Measurements from ENCODE around the gene CSMD2.

GRCh38 chr1:33660244-33660643 lies 504.8 kb downstream of the CSMD2 start:
- TF ChIP-seq POLR2A (IDR thresholded peaks at IDR 0.05; ENCODE audit: low read depth, low read length) (no peak), POLR2AphosphoS5 (IDR thresholded peaks at IDR 0.05; ENCODE audit: low read depth, low read length) (no peak), TAF1 (IDR thresholded peaks at IDR 0.05; ENCODE audit: borderline replicate concordance, low read depth, low read length) (no peak)

Data from GM12892 (cell line).